Adrenal gland (tissue), 5 donors: ENCODE measurements around the gene ACSL4.

Experiments
- CTCF ChIP-seq, 6 experiments: fragments of 450-650 bp in 4 of 6; fragments of 200-600 bp in 2 of 6; sonication (generic) in 1 of 6; IDR thresholded peaks; 1 replicate in 5 of 6; 2 replicates in 1 of 6; pipeline versions ENCODE4 v1.5.1 to v1.8.0; 2016 to 2021; ENCODE audit warnings: antibody characterized with exemption in 6 of 6, mild to moderate bottlenecking in 2 of 6, moderate library complexity in 1 of 6
- POLR2A ChIP-seq, 2 donors: fragments of 450-650 bp; IDR thresholded peaks; one replicate each; pipeline ENCODE4 v1.6.1; 2017; ENCODE audit warnings: antibody characterized with exemption in 2 of 2, mild to moderate bottlenecking in 2 of 2, moderate library complexity in 1 of 2
- donor health status: DM: no; HTN: no; CAD: no.

- no peak for TF ChIP-seq CTCF (IDR thresholded peaks at IDR 0.05)
- no peak for TF ChIP-seq POLR2A (IDR thresholded peaks at IDR 0.05)
Measured at GRCh38 chrX:109656774-109657173, 76.3 kb downstream of the ACSL4 start.
